Measurements from ENCODE around the gene EPHA10. TPM values are rescaled to one million over a fixed set of nuclear protein-coding genes. Genes with fewer than 3 reads are reported as not detected.

Gene EPHA10
- total and polyA plus RNA-seq, 5 donors from 2014 or later = not detected

- Mint-ChIP-seq H3K4me3 (peak within 1 kb of the TSS; percentile 92 to 99 (median 95)), H3K36me3 (peaks cover 28% of the 10 kb centered on the region), H3K27ac (peak within 1 kb of the TSS; percentile 90 to 98 (median 91))
Observed at GRCh38 chr1:37807555-37808368, 42.8 kb upstream of the EPHA10 start, which contains the start of the genes C1orf122 and YRDC. Gene C1orf122, plus strand, starts transcription at chr1:37807790. Its CDS starts 615 bp downstream, at chr1:37808405. Gene YRDC, minus strand, starts transcription at chr1:37808208. Its CDS starts 28 bp downstream, at chr1:37808180.

GRCh38 chr1:37807220-37807554 is 42.3 kb upstream of the EPHA10 start:
- Mint-ChIP-seq H3K27ac (peak overlapping the region; percentile 32 to 90 (median 83)), H3K4me3 (peak overlapping the region; percentile 86 to 96 (median 91)), H3K36me3 (peaks cover 33% of the 10 kb centered on the region), H3K27me3 (no peaks in the 10 kb centered on the region), H3K9me3 (no peaks in the 10 kb centered on the region), H3K4me1 (peaks cover 4 to 49% (median 22%) of the 10 kb centered on the region in 4 donors)
- Histone ChIP-seq H3K9me3 (ENCODE audit: control insufficient read depth in 2 of 2, low read length in 2 of 2) (no peaks in the 10 kb centered on the region), H3K36me3 (ENCODE audit: control insufficient read depth, insufficient read depth, low read length) (peaks cover 48% of the 10 kb centered on the region), H3K4me1 (ENCODE audit: control insufficient read depth, insufficient read depth, low read length, poor library complexity, severe bottlenecking) (peaks cover 34% of the 10 kb centered on the region), H3K27me3 (ENCODE audit: control insufficient read depth, insufficient read depth, low read length) (no peaks in the 10 kb centered on the region), H3K27ac (ENCODE audit: insufficient read depth, low read length, poor library complexity, severe bottlenecking) (peak overlapping the region; percentile 91), H3K4me3 (ENCODE audit: low read depth, low read length) (peak overlapping the region; percentile 83)
- no peak for DNase-seq
- ATAC-seq (ENCODE audit: low read depth in 2 of 2) = no peak

More at GRCh38 chr1:37807555-37808368, 42.8 kb upstream of the EPHA10 start, which contains the start of the genes C1orf122 and YRDC:
- Mint-ChIP-seq H3K9me3 (no peaks in the 10 kb centered on the region), H3K4me1 (peaks cover 4 to 49% (median 20%) of the 10 kb centered on the region in 4 donors), H3K27me3 (no peaks in the 10 kb centered on the region)
- ATAC-seq (ENCODE audit: low read depth in 2 of 2) = peak; percentile 93
- H3K27ac ChIP-seq (ENCODE audit: insufficient read depth, low read length, poor library complexity, severe bottlenecking) = peak within 1 kb of the TSS; percentile 91
- H3K27me3 ChIP-seq (ENCODE audit: control insufficient read depth, insufficient read depth, low read length) = no peaks in the 10 kb centered on the region
- peaks cover 42% of the 10 kb centered on the region for H3K36me3 ChIP-seq (ENCODE audit: control insufficient read depth, insufficient read depth, low read length)
- peaks cover 34% of the 10 kb centered on the region for H3K4me1 ChIP-seq (ENCODE audit: control insufficient read depth, insufficient read depth, low read length, poor library complexity, severe bottlenecking)
- no peaks in the 10 kb centered on the region for H3K9me3 ChIP-seq (ENCODE audit: control insufficient read depth in 2 of 2, low read length in 2 of 2)
- H3K4me3 ChIP-seq (ENCODE audit: low read depth, low read length) = peak within 1 kb of the TSS; percentile 83
- DNase-seq = peak; percentile 90 to 95 (median 90)

- peaks cover 65% of the 10 kb centered on the region for H3K36me3 ChIP-seq (ENCODE audit: control insufficient read depth, insufficient read depth, low read length)
- H3K4me1 ChIP-seq (ENCODE audit: control insufficient read depth, insufficient read depth, low read length, poor library complexity, severe bottlenecking) = peaks cover 20% of the 10 kb centered on the region
- no peaks in the 10 kb centered on the region for H3K27me3 Mint-ChIP-seq
- peaks cover 0 to 2% (median 0%) of the 10 kb centered on the region in 7 donors for H3K9me3 Mint-ChIP-seq
- peak overlapping the region in 1 of 4 donors; percentile 56 for H3K4me3 Mint-ChIP-seq
- H3K27ac Mint-ChIP-seq = no peak overlapping the region
- peaks cover 4 to 26% (median 13%) of the 10 kb centered on the region in 4 donors for H3K4me1 Mint-ChIP-seq
- no peaks in the 10 kb centered on the region for H3K9me3 ChIP-seq (ENCODE audit: control insufficient read depth in 2 of 2, low read length in 2 of 2)
- DNase-seq (no peak), ATAC-seq (ENCODE audit: low read depth in 2 of 2) (no peak)
- no peak overlapping the region for H3K4me3 ChIP-seq (ENCODE audit: low read depth, low read length)
- no peak overlapping the region for H3K27ac ChIP-seq (ENCODE audit: insufficient read depth, low read length, poor library complexity, severe bottlenecking)
- H3K27me3 ChIP-seq (ENCODE audit: control insufficient read depth, insufficient read depth, low read length) = no peaks in the 10 kb centered on the region
- H3K36me3 Mint-ChIP-seq = peaks cover 48% of the 10 kb centered on the region
Observed at GRCh38 chr1:37802439-37802838, 37.5 kb upstream of the EPHA10 start.

DNA sequence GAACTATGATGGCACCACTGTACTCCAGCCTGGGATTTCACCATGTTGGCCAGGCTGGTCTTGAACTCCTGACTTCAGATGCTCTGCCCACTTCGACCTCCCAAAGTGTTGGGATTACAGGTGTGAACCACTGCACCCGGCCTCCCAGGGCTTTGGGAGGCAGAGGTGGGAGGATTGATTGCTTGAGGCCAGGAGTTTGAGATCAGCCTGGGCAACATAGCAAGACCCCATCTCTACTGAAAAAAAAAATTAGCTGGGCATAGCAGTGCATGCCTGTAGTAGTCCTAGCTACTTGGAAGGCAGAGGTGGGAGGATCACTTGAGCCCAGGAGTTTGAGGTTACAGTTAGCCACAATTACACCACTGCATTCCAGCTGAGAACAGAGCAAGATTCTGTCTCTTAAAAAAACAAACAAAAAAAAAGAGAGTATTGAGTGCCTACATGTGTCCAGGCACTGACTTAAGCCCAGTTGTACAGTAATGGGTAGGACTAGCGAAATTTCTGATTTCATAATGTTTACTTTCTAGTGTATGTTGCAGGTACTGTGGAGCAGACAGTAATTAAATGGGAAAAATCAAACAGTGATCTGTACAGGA is 32.9 kb upstream of the EPHA10 start:
- Mint-ChIP-seq H3K4me1 (peaks cover 0 to 15% (median 10%) of the 10 kb centered on the region in 4 donors), H3K4me3 (peak overlapping the region in 1 of 4 donors; percentile 5), H3K36me3 (peaks cover 21% of the 10 kb centered on the region), H3K27ac (no peak overlapping the region), H3K27me3 (peaks cover 22% of the 10 kb centered on the region), H3K9me3 (peaks cover 0 to 2% (median 0%) of the 10 kb centered on the region in 7 donors)
- no peak for DNase-seq
- Histone ChIP-seq H3K36me3 (ENCODE audit: control insufficient read depth, insufficient read depth, low read length) (peaks cover 23% of the 10 kb centered on the region), H3K27me3 (ENCODE audit: control insufficient read depth, insufficient read depth, low read length) (no peaks in the 10 kb centered on the region), H3K4me3 (ENCODE audit: low read depth, low read length) (no peak overlapping the region), H3K27ac (ENCODE audit: insufficient read depth, low read length, poor library complexity, severe bottlenecking) (no peak overlapping the region), H3K4me1 (ENCODE audit: control insufficient read depth, insufficient read depth, low read length, poor library complexity, severe bottlenecking) (peaks cover 9% of the 10 kb centered on the region), H3K9me3 (ENCODE audit: control insufficient read depth in 2 of 2, low read length in 2 of 2) (no peaks in the 10 kb centered on the region)
- ATAC-seq (ENCODE audit: low read depth in 2 of 2) = no peak

DNA sequence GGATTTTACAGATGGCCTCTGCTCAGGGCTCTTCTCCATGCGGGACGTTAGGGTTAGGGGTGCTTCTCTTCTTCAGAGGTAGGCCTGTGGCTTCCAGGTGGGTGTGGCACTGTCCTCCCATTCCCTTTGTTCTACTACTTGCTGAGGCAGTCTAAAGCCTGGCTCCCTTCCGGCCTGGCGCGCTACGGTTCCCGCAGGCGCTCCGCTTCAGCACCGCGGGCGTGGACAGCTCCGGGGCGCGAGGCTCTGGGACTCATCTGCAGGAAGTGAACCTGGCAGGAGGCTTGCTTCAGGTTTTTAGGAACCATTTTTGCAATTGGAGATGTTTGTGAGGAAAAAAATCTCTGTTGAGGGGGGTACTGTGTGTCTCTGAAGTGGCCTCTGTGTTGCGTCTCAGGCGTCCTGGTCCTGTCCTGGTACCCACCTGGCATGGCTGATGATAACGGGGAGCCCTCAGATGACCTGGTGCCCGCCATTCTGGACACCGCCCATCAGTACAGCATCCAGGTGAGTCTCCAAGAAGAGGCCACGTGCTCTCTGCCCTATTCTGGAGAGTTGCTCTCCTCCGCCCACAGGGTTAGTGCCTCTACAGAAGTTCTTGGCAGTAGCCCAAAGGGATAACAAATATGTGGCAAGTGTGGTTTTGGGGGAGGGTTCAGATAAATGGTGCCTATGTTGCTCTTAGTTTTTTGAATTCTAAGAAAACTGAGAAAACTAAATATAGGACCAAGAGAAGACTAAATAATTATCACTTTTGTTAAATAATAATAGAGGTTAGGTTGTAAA is 30.6 kb upstream of the EPHA10 start:
- Histone ChIP-seq H3K36me3 (ENCODE audit: control insufficient read depth, insufficient read depth, low read length) (peaks cover 10% of the 10 kb centered on the region), H3K27ac (ENCODE audit: insufficient read depth, low read length, poor library complexity, severe bottlenecking) (no peak overlapping the region), H3K4me3 (ENCODE audit: low read depth, low read length) (no peak overlapping the region), H3K9me3 (ENCODE audit: control insufficient read depth in 2 of 2, low read length in 2 of 2) (no peaks in the 10 kb centered on the region), H3K27me3 (ENCODE audit: control insufficient read depth, insufficient read depth, low read length) (peaks cover 4% of the 10 kb centered on the region), H3K4me1 (ENCODE audit: control insufficient read depth, insufficient read depth, low read length, poor library complexity, severe bottlenecking) (peaks cover 9% of the 10 kb centered on the region)
- peaks cover 0 to 2% (median 0%) of the 10 kb centered on the region in 7 donors for H3K9me3 Mint-ChIP-seq
- H3K27ac Mint-ChIP-seq = no peak overlapping the region
- DNase-seq = peak in 2 of 3 donors; percentile 33 to 50
- peaks cover 0 to 15% (median 8%) of the 10 kb centered on the region in 4 donors for H3K4me1 Mint-ChIP-seq
- H3K4me3 Mint-ChIP-seq = peak overlapping the region; percentile 38 to 82 (median 77)
- peaks cover 30% of the 10 kb centered on the region for H3K27me3 Mint-ChIP-seq
- no peak for ATAC-seq (ENCODE audit: low read depth in 2 of 2)
- peaks cover 7% of the 10 kb centered on the region for H3K36me3 Mint-ChIP-seq

- H3K27me3 Mint-ChIP-seq = peaks cover 36% of the 10 kb centered on the region
- H3K27ac Mint-ChIP-seq = no peak overlapping the region
- no peak overlapping the region for H3K4me3 ChIP-seq (ENCODE audit: low read depth, low read length)
Observed at GRCh38 chr1:37794372-37795339, 29.7 kb upstream of the EPHA10 start.

More at GRCh38 chr1:37794372-37795339, 29.7 kb upstream of the EPHA10 start:
- Histone ChIP-seq H3K36me3 (ENCODE audit: control insufficient read depth, insufficient read depth, low read length) (peaks cover 5% of the 10 kb centered on the region), H3K27ac (ENCODE audit: insufficient read depth, low read length, poor library complexity, severe bottlenecking) (no peak overlapping the region), H3K27me3 (ENCODE audit: control insufficient read depth, insufficient read depth, low read length) (peaks cover 6% of the 10 kb centered on the region), H3K4me1 (ENCODE audit: control insufficient read depth, insufficient read depth, low read length, poor library complexity, severe bottlenecking) (peaks cover 9% of the 10 kb centered on the region), H3K9me3 (ENCODE audit: control insufficient read depth in 2 of 2, low read length in 2 of 2) (no peaks in the 10 kb centered on the region)
- peaks cover 0 to 15% (median 8%) of the 10 kb centered on the region in 4 donors for H3K4me1 Mint-ChIP-seq
- no peak for ATAC-seq (ENCODE audit: low read depth in 2 of 2)
- DNase-seq = no peak
- peaks cover 5% of the 10 kb centered on the region for H3K36me3 Mint-ChIP-seq
- H3K4me3 Mint-ChIP-seq = peak overlapping the region; percentile 76 to 88 (median 80)
- peaks cover 0 to 2% (median 0%) of the 10 kb centered on the region in 7 donors for H3K9me3 Mint-ChIP-seq
